H1 (cell line): ENCODE results near the gene BEAN1.

Experiments
- BACH1 ChIP-seq: IDR thresholded peaks from 2 replicates; pipeline ENCODE4 v1.6.1; 2012; ENCODE audit warnings: low read length, improper control_type of control experiment
- CHD1 ChIP-seq: IDR thresholded peaks from 2 replicates; pipeline ENCODE4 v1.6.1; 2012; ENCODE audit warnings: low read depth, low read length, improper control_type of control experiment
- CTCF ChIP-seq, 3 experiments: IDR thresholded peaks; 1 replicate in 2 of 3; 2 replicates in 1 of 3; pipeline versions ENCODE4 v1.5.1 to v1.6.1; 2011; ENCODE audit warnings: low read length in 3 of 3, mild to moderate bottlenecking in 3 of 3, inconsistent platforms in 2 of 3, low read depth in 1 of 3, moderate library complexity in 1 of 3; ENCODE audit not compliant: insufficient read depth in 1 of 3; ENCODE audit errors: control extremely low read depth in 1 of 3
- EGR1 ChIP-seq: IDR thresholded peaks from 2 replicates; pipeline ENCODE4 v1.6.1; 2011; ENCODE audit warnings: low read depth, low read length, borderline replicate concordance
- MAX ChIP-seq: IDR thresholded peaks from 2 replicates; pipeline ENCODE4 v1.6.1; 2012; ENCODE audit warnings: inconsistent platforms
- POLR2A ChIP-seq, 2 experiments: IDR thresholded peaks; 1 replicate in 1 of 2; 2 replicates in 1 of 2; pipeline ENCODE4 v1.6.1; 2011; ENCODE audit warnings: low read depth in 2 of 2, low read length in 2 of 2, mild to moderate bottlenecking in 2 of 2; ENCODE audit errors: control extremely low read depth in 1 of 2
- RAD21 ChIP-seq, 2 experiments: IDR thresholded peaks in 1 of 2; conservative IDR thresholded peaks in 1 of 2; 2 replicates each; pipeline ENCODE4 v1.6.1; 2011; ENCODE audit warnings: low read depth in 2 of 2, low read length in 2 of 2, improper control_type of control experiment in 1 of 2, inconsistent platforms in 1 of 2, mild to moderate bottlenecking in 1 of 2, moderate library complexity in 1 of 2
- SUZ12 ChIP-seq: fragments of 200-600 bp; sonication (generic); IDR thresholded peaks from 2 replicates; pipeline ENCODE4 v1.6.1; 2012; ENCODE audit warnings: mild to moderate bottlenecking, inconsistent platforms, low read length, moderate library complexity, mixed read lengths
- YY1 ChIP-seq: IDR thresholded peaks from 2 replicates; pipeline ENCODE4 v1.6.1; 2011; ENCODE audit warnings: low read depth, mild to moderate bottlenecking, low read length
- TF ChIP-seq, protein P1 (sequence below): IDR thresholded peaks from 2 replicates; pipeline ENCODE4 v1.6.1; 2012; ENCODE audit warnings: inconsistent platforms
- TF ChIP-seq, protein P2 (sequence below): IDR thresholded peaks from 2 replicates; pipeline ENCODE4 v1.6.1; 2011; ENCODE audit warnings: low read length, improper control_type of control experiment

DNA sequence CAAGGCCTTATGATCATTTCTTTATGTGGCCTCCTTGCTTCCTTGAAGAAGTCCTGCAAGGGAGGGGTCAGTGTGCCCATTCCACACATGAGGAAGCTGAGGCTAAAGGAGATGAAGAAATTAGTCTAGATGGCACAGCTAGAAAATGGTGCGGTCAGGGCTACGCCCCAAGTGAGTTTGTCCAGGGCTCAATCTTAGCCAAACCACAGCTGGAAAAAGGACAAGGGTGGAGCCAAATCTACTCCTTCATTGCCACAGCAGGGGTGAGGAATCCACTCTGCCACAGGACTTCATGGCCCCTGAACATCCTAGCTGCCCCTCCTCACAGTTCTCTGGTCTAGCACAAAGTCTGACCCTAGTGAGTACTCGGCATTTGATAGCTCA, 16.2 kb downstream of the BEAN1 start:
- no peak for TF ChIP-seq EGR1
- no peak for TF ChIP-seq CTCF (IDR thresholded peaks at IDR 0.05; ENCODE audit: control extremely low read depth in 1 of 3, insufficient read depth in 1 of 3, low read depth in 1 of 3, low read length in 3 of 3)
- TF ChIP-seq, protein P1, sequence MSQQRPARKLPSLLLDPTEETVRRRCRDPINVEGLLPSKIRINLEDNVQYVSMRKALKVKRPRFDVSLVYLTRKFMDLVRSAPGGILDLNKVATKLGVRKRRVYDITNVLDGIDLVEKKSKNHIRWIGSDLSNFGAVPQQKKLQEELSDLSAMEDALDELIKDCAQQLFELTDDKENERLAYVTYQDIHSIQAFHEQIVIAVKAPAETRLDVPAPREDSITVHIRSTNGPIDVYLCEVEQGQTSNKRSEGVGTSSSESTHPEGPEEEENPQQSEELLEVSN = no peak
- TF ChIP-seq CHD1 = no peak
- TF ChIP-seq SUZ12 = no peak
- TF ChIP-seq MAX = no peak
- no peak for TF ChIP-seq YY1
- no peak for TF ChIP-seq POLR2A (IDR thresholded peaks at IDR 0.05; ENCODE audit: control extremely low read depth in 1 of 2, low read depth in 2 of 2, low read length in 2 of 2)
- no peak for TF ChIP-seq BACH1
- TF ChIP-seq, protein P2, sequence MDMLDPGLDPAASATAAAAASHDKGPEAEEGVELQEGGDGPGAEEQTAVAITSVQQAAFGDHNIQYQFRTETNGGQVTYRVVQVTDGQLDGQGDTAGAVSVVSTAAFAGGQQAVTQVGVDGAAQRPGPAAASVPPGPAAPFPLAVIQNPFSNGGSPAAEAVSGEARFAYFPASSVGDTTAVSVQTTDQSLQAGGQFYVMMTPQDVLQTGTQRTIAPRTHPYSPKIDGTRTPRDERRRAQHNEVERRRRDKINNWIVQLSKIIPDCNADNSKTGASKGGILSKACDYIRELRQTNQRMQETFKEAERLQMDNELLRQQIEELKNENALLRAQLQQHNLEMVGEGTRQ = no peak
- no peak for TF ChIP-seq RAD21 (IDR thresholded peaks at IDR 0.05 in 1 of 2, conservative IDR thresholded peaks at IDR 0.05 in 1 of 2; ENCODE audit: low read depth in 2 of 2, low read length in 2 of 2)
